HEK293 (cell line): ENCODE data around the gene NTN5.

Experiments
- CTCF ChIA-PET: fragments of 350-600 bp; formaldehyde crosslinking; extraction: SDS; loops from one replicate; lab custom pipeline; 2021; ENCODE audit warnings: antibody characterized with exemption; lab: Yijun Ruan, JAX
- POLR2A ChIA-PET: fragments of 300-600 bp; formaldehyde crosslinking; extraction: SDS; loops from one replicate; lab custom pipeline; 2020; ENCODE audit warnings: antibody characterized with exemption, inconsistent platforms; lab: Yijun Ruan, JAX
- H3K27ac ChIP-seq: fragments of 200-500 bp; sonication (Bioruptor generic); 2 replicates; pipeline ENCODE4 v1.5.1; 2014; ENCODE audit warnings: low read depth, low read length, control low read depth, inconsistent platforms; ENCODE audit errors: extremely low read depth
- H3K36me3 ChIP-seq, 2 experiments: fragments of 200-500 bp in 1 of 2; sonication (Bioruptor generic) in 1 of 2; 1 replicate in 1 of 2; 2 replicates in 1 of 2; pipeline ENCODE4 v1.5.1; 2014 to 2017; ENCODE audit warnings: inconsistent platforms in 2 of 2, low read length in 2 of 2; ENCODE audit not compliant: control insufficient read depth in 2 of 2, insufficient read depth in 1 of 2
- H3K4me1 ChIP-seq: fragments of 200-500 bp; sonication (Bioruptor generic); 2 replicates; pipeline ENCODE4 v1.5.1; 2014; ENCODE audit warnings: mild to moderate bottlenecking, low read length, inconsistent platforms; ENCODE audit not compliant: control insufficient read depth, insufficient read depth
- H3K4me3 ChIP-seq: 2 replicates; pipeline ENCODE4 v1.5.1; 2011; ENCODE audit warnings: low read depth, mild to moderate bottlenecking, control low read depth, low read length, moderate library complexity
- H3K9me3 ChIP-seq: fragments of 200-500 bp; sonication (Bioruptor generic); 2 replicates; pipeline ENCODE4 v1.5.1; 2014; ENCODE audit warnings: low read depth, low read length, inconsistent platforms; ENCODE audit not compliant: control insufficient read depth, insufficient read depth
- HIC1 ChIP-seq: fragments of 450-650 bp; formaldehyde crosslinking; IDR thresholded peaks from 2 replicates; pipeline ENCODE4 v1.5.1; 2016; ENCODE audit warnings: missing biosample characterization, missing genetic modification characterization
- INSM2 ChIP-seq: fragments of 450-650 bp; formaldehyde crosslinking; IDR thresholded peaks from 2 replicates; pipeline ENCODE4 v1.5.1; 2016; ENCODE audit warnings: missing biosample characterization, missing genetic modification characterization
- KLF8 ChIP-seq: fragments of 450-650 bp; formaldehyde crosslinking; IDR thresholded peaks from 2 replicates; pipeline ENCODE4 v1.5.1; 2016; ENCODE audit warnings: missing biosample characterization, missing genetic modification characterization
- KLF9 ChIP-seq: fragments of 450-650 bp; formaldehyde crosslinking; IDR thresholded peaks from 2 replicates; pipeline ENCODE4 v1.5.1; 2016; ENCODE audit warnings: missing biosample characterization, missing genetic modification characterization, low read depth
- SALL2 ChIP-seq: fragments of 450-650 bp; formaldehyde crosslinking; IDR thresholded peaks from 2 replicates; pipeline ENCODE4 v1.5.0; 2017; ENCODE audit warnings: missing biosample characterization, mild to moderate bottlenecking, missing genetic modification characterization, borderline replicate concordance
- SCRT1 ChIP-seq: fragments of 450-650 bp; formaldehyde crosslinking; IDR thresholded peaks from 2 replicates; pipeline ENCODE4 v1.5.1; 2016; ENCODE audit warnings: missing biosample characterization, missing genetic modification characterization, borderline replicate concordance
- TCF7L2 ChIP-seq: IDR thresholded peaks from 2 replicates; pipeline ENCODE4 v1.6.1; 2011; ENCODE audit warnings: low read depth, mild to moderate bottlenecking, inconsistent platforms, low read length, moderate library complexity, borderline replicate concordance
- ZBTB17 ChIP-seq: fragments of 450-650 bp; formaldehyde crosslinking; IDR thresholded peaks from 2 replicates; pipeline ENCODE4 v1.5.1; 2016; ENCODE audit warnings: missing biosample characterization, missing genetic modification characterization
- ZBTB26 ChIP-seq: fragments of 450-650 bp; formaldehyde crosslinking; optimal IDR thresholded peaks from 2 replicates; pipeline ENCODE3; 2016; ENCODE audit warnings: missing biosample characterization, mild to moderate bottlenecking, missing genetic modification characterization
- ZBTB44 ChIP-seq: fragments of 450-650 bp; IDR thresholded peaks from 2 replicates; pipeline ENCODE4 v1.5.1; 2018; ENCODE audit warnings: missing biosample characterization, mild to moderate bottlenecking, missing genetic modification characterization
- ZFP69B ChIP-seq: fragments of 450-650 bp; formaldehyde crosslinking; IDR thresholded peaks from 2 replicates; pipeline ENCODE4 v1.5.1; 2016; ENCODE audit warnings: missing biosample characterization, missing genetic modification characterization
- ZNF18 ChIP-seq: fragments of 450-650 bp; formaldehyde crosslinking; IDR thresholded peaks from 2 replicates; pipeline ENCODE4 v1.5.1; 2016; ENCODE audit warnings: missing biosample characterization, missing genetic modification characterization
- ZNF19 ChIP-seq: fragments of 450-650 bp; formaldehyde crosslinking; IDR thresholded peaks from 2 replicates; pipeline ENCODE4; 2016; ENCODE audit warnings: missing biosample characterization, missing genetic modification characterization, low read depth
- ZNF248 ChIP-seq: fragments of 450-650 bp; formaldehyde crosslinking; IDR thresholded peaks from 2 replicates; pipeline ENCODE4 v1.5.1; 2017; ENCODE audit warnings: missing biosample characterization, missing genetic modification characterization
- ZNF26 ChIP-seq: fragments of 450-650 bp; formaldehyde crosslinking; IDR thresholded peaks from 2 replicates; pipeline ENCODE4 v1.5.1; 2016; ENCODE audit warnings: missing biosample characterization, missing genetic modification characterization
- ZNF37A ChIP-seq: fragments of 450-650 bp; IDR thresholded peaks from 2 replicates; pipeline ENCODE4 v1.5.1; 2018; ENCODE audit warnings: missing biosample characterization, missing genetic modification characterization
- ZNF433 ChIP-seq: fragments of 450-650 bp; formaldehyde crosslinking; IDR thresholded peaks from 2 replicates; pipeline ENCODE4 v1.5.1; 2016; ENCODE audit warnings: missing biosample characterization, missing genetic modification characterization, low read depth
- ZNF473 ChIP-seq: fragments of 450-650 bp; formaldehyde crosslinking; IDR thresholded peaks from 2 replicates; pipeline ENCODE4 v1.5.1; 2017; ENCODE audit warnings: missing biosample characterization, missing genetic modification characterization
- ZNF529 ChIP-seq: fragments of 450-650 bp; formaldehyde crosslinking; IDR thresholded peaks from 2 replicates; pipeline ENCODE4 v1.5.1; 2017; ENCODE audit warnings: missing genetic modification characterization, missing biosample characterization; ENCODE audit not compliant: insufficient replicate concordance
- ZNF544 ChIP-seq: fragments of 450-650 bp; formaldehyde crosslinking; IDR thresholded peaks from 2 replicates; pipeline ENCODE4 v1.5.0; 2017; ENCODE audit warnings: missing biosample characterization, missing genetic modification characterization
- ZNF561 ChIP-seq: fragments of 450-650 bp; IDR thresholded peaks from 2 replicates; pipeline ENCODE4 v1.5.1; 2018; ENCODE audit warnings: missing biosample characterization, missing genetic modification characterization, borderline replicate concordance
- ZNF610 ChIP-seq: fragments of 450-650 bp; formaldehyde crosslinking; IDR thresholded peaks from 2 replicates; pipeline ENCODE4 v1.5.1; 2016; ENCODE audit warnings: missing biosample characterization, missing genetic modification characterization, borderline replicate concordance
- ZSCAN30 ChIP-seq: fragments of 450-650 bp; IDR thresholded peaks from 2 replicates; pipeline ENCODE4 v1.5.1; 2018; ENCODE audit warnings: missing biosample characterization, mild to moderate bottlenecking, missing genetic modification characterization, moderate library complexity
- ZXDB ChIP-seq: fragments of 450-650 bp; formaldehyde crosslinking; IDR thresholded peaks from 2 replicates; pipeline ENCODE4 v1.5.1; 2016; ENCODE audit warnings: missing biosample characterization, missing genetic modification characterization

Gene NTN5

GRCh38 chr19:48638831-48639381, 33.9 kb downstream of the NTN5 start (continued):
- TF ChIP-seq ZNF433 = no peak
- TF ChIP-seq ZNF26 (tag by site-specific recombination) = no peak
- no peak for TF ChIP-seq ZBTB26 (tag by site-specific recombination)
- TF ChIP-seq SCRT1 (tag by site-specific recombination) = no peak
- TF ChIP-seq, all 188 proteins: peak for 8

- POLR2A ChIA-PET = interaction anchor here (1.3 to 2.7 kb wide), 2 partner anchors 8 to 19 kb away, joined by 6 to 22 read pairs; partner anchors contain the start of genes CA11, RPL18 and SPHK2
- CTCF ChIA-PET = interaction anchor here (0.6 to 0.9 kb wide), 7 partner anchors 8 to 424 kb away, joined by 3 to 4 read pairs (median 3); no protein-coding TSS in a partner anchor
- H3K4me3 ChIP-seq = peak overlapping the region; percentile 42
- H3K9me3 ChIP-seq = no peaks in the 10 kb centered on the region
- peak overlapping the region; percentile 85 for H3K27ac ChIP-seq
- H3K36me3 ChIP-seq = peaks cover 0 to 2% of the 10 kb centered on the region in 2 experiments; a peak in 1 of 3 replicates
- peaks cover 23% of the 10 kb centered on the region for H3K4me1 ChIP-seq
- TF ChIP-seq TCF7L2 (no peak), ZNF473 (tag by site-specific recombination) (no peak), KLF9 (tag by site-specific recombination) (peak; percentile 86), SALL2 (tag by site-specific recombination) (no peak), ZNF18 (tag by site-specific recombination) (no peak), ZFP69B (tag by site-specific recombination) (peak; percentile 70; the same call in 1 of the 2 replicates), HIC1 (tag by site-specific recombination) (no peak), ZBTB44 (no peak), ZNF248 (tag by site-specific recombination) (no peak), ZNF610 (no peak), KLF8 (no peak), ZNF544 (tag by site-specific recombination) (no peak), ZBTB17 (tag by site-specific recombination) (peak; percentile 2; the same call in 1 of the 2 replicates), ZXDB (tag by site-specific recombination) (0 out of 2 replicates have a peak, but pooled peaks have one; percentile 40), ZSCAN30 (tag by site-specific recombination) (0 out of 2 replicates have a peak, but pooled peaks have one; percentile 7), ZNF37A (no peak), ZNF19 (tag by site-specific recombination) (no peak), ZNF529 (tag by site-specific recombination) (no peak), ZNF561 (no peak), SCRT1 (tag by site-specific recombination) (0 out of 2 replicates have a peak, but pooled peaks have one; percentile 12), INSM2 (tag by site-specific recombination) (no peak)
Measured at GRCh38 chr19:48637948-48638830, 34.6 kb downstream of the NTN5 start.
